NOMO-1 treated with dmso at 0.1 percent for 144 hours (cell line): Measurements from ENCODE around the gene PDZD2.
A peak's percentile ranks its signal among the peaks of the same experiment; 100 is the strongest.
"Not testable (repeated sequence)": the region's sequence is repeated elsewhere in the genome, so short reads cannot be mapped to it uniquely, and the experiment has no call there.

ENCODE experiments used
- DNase-seq: peaks from one replicate; lab custom pipeline; 2025; ENCODE audit not compliant: unreplicated experiment; lab: John Stamatoyannopoulos, UW

The PDZD2 gene

DNA sequence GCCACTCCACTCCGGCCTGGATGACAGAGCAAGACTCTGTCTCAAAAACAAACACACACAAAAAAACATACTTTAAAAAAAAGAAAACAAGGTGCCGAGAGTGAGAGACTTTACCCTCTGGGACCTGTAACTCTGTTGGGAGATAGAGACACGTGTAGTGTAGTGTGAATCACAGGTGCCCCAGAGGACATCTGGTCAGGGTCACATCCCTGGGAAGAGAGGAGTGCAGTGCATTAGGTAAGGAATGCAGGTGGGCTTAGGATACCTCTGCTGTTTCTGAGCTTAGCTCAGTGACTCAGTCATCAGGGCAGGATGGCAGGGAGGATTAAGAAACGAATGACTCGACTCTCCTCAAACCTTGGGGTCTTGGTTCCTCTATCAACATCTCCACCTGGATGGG lies 360.5 kb downstream of the PDZD2 start:
- no peak for DNase-seq

DNA sequence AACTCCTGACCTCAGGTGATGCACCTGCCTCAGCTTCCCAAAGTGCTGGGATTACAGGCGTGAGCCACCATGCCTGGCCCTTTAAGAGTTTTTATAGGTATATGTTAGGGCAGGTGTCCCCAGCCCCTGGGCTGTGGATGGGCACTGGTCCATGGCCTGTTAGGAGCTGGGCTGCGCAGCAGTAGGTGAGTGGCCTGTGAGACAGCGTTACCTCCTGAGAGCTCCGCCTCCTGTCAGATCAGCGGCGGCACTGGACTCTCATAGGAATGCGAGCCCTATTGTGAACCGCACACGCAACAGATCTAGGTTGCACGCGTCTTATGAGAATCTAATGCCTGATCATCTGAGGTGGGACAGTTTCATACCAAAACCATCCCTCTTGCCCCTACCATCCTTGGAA lies 361.8 kb downstream of the PDZD2 start:
- DNase-seq: no peak

DNA sequence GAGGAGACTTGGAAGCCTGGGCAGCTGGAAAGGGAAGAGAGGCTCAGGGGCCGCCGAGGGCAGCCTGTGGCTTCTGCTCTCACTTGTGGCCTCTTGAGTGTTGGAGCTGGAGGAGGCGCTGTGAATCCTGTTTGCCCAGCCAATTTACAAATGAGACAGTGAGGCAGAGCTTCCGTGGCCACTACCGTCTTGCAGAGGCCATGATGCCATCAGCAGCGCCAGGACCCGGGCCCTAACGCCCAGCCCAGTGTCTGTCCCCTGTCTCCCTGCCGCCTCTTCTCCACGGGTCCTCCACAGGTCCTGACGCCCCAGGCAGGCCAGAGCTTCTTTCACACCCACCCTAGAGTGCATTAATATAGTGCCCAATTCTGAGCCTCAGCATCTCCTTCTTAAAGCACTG lies 362.4 kb downstream of the PDZD2 start:
- no peak for DNase-seq

DNA sequence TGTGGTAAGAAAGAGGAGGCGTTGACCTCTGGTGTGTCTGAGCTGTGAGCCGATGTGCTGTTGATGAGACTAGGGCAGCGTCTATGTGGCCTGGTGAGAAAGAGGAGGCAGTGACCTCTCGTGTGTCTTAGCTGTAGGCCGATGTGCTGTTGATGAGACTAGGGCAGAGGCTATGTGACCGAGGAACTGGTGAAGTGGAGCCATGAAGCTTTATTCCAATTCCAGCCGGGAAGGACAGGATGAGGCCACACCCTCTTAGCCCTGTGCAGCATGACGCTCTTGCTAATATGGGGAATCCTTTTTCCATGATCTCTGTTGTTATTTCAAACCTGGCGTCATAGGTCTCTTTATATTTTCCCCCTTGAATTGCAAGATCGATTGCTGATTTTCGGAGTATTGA lies 362.8 kb downstream of the PDZD2 start:
- DNase-seq: no peak

DNA sequence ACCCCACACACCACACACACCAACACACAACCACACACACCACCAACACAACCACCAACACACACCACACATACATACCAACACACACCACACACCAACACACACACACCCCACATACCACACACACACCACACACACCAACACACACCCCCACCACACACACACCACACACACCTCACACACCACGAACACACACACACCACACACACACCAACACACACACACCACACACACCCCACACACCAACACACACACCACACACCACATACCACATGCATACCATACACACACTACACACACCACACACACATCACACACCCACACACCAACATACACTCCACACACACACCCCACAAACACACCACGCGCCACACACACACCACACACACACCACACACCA lies 363.8 kb downstream of the PDZD2 start:
- no peak for DNase-seq

DNA sequence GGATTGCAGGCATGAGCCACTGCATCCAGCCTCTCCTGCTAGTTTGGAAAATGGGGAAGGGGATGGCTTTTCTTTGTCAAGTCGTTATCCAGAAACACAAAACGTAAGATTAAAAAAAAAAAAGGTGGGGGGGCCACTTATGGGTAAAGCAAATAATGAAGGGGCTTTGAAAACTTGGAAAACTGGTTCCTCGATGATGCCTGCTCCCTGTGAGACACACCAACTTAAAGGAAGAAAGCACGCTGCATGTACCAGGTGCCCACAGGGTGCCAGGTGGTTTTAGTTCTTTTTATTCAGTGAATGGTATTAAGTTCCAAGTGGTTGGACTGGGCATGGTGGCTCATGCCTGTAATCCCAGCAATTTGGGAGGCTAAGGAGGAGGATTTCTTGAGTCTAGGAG lies 365.1 kb downstream of the PDZD2 start:
- DNase-seq: no peak

DNA sequence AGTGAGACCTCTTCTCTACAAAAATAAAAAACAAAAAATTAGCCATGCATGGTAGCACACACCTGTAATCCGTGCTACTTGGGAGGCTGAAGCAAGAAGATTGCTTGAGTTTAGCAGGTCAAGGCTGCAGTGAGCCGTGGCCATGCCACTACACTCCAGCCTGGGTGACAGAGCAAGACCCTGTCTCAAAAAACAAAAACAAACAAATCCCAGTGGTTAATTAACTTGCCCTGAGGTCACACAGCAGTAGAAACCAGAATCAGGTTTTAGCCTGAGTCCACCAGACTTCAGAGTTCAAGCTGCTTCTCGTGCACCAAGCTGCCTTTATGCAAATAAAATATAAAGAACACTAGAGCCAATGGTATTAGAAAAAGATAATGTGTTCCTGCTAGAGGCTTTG lies 365.5 kb downstream of the PDZD2 start:
- no peak for DNase-seq

DNA sequence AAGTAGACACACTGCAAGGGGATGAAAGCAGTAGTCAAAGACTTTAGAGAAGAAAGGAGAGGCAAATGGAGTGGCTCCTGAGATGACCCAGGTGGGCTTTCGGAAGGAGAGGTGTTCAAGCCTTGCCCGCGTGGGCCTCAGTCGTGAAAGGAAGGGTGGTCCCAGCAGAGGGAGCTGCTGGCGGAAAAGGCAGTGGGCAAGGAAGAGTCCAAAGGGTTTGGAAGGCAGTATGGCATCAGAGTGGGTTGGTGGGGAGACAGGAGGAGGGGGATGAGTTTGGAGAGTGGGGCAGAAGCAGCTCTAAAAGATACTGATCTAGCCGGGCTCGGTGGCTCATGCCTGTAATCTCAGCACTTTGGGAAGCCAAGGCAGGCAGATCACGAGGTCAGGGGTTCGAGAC lies 369.8 kb downstream of the PDZD2 start:
- no peak for DNase-seq

DNA sequence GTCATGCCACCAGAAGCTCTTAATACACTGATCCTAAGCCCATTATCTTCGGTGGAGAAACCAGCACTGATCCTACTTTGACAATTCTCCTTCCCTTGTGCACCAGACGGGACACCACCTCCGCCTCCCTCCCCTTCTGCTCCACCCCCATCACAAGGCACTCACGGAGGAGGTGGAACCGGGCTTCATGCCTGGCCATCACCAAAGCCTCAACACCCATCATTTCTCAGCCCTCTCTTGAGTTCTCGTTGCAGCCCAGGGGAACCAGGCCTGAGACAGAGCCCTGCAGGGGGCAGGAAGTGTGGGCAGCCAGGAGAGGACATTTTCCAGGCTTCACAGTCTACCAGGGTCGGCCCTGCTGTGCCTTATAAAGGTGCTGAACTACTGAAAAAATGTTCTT lies 374.7 kb downstream of the PDZD2 start:
- DNase-seq: no peak

DNA sequence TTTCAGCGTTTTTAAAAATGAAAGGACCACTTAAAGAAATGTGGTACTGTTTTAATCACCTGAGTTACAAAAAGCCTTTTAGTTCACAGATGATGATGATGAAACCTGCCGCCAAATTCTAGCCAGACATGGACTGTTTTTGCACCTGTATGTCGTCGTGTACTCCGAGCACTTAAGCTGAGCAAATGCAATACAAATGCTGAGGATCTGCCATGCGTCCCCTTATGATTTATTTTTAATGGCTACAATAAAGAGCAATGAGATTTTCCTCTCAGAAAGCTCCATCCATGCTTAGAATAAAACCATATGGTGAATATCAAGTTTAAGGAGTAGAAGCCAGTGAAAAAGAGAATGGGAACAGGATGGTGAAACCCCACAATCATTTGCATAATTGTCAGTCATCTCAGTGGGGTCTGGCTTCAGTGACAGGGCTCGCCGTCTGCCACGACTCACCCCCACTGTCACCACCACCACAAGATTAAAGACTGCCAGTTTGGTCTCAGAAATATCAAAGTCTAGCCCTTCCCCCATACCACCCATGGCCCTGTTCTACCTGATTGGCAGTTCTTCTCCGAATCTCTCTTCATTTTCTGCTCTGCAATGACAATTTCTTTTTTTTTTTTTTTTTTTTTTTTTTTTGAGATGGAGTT lies 375.3 kb downstream of the PDZD2 start:
- no peak for DNase-seq

DNA sequence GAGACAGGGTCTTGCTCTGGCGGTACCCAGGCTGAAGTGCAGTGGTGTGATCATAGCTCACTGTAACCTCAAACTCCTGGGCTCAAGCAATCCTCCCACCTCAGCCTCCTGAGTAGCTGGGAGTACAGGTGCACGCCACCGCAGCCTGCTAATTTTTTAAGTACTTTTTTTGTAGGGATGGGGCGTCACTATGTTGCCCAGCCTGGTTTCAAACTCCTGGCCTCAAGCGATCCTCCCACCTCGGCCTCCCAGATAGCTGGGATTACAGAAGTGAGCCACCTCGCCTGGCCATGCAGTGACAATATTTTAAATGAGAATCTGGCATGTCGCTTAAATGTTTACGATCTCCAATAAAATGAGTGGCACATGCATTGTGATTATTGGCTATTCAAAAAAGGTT lies 376.3 kb downstream of the PDZD2 start:
- DNase-seq: not testable (repeated sequence)

DNA sequence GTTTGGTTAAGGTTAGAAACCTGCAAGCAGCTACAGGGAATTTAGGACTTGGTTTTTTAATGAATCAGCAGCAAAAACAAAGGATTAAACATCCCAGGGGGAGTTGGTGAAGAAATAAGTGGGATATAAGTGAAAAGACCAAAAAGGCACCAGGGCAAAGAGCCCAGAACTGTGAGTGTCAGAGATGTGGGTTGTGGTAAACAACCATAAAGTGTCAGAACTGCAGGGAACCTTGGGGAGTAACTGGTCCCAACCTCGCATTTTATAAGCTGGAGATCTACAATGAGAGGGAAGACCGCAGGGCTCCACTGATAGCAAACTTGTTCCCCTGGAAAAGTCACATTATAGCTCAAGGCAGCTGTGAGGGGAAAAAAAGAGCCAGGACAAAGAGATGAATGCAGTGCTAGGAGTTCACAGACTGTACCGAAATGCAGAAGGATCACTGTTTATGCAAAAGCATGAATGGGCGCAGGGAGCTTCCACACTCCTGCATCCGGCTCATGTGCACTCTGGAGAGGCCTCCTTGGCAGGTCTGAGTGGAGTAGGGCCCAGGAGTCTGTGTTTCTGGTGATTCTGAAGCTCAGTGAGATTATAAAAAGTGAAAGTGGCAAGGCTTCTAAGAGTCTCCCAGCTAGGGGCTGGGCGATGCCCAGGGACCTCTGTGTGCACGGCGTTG lies 378.9 kb downstream of the PDZD2 start:
- no peak for DNase-seq

DNA sequence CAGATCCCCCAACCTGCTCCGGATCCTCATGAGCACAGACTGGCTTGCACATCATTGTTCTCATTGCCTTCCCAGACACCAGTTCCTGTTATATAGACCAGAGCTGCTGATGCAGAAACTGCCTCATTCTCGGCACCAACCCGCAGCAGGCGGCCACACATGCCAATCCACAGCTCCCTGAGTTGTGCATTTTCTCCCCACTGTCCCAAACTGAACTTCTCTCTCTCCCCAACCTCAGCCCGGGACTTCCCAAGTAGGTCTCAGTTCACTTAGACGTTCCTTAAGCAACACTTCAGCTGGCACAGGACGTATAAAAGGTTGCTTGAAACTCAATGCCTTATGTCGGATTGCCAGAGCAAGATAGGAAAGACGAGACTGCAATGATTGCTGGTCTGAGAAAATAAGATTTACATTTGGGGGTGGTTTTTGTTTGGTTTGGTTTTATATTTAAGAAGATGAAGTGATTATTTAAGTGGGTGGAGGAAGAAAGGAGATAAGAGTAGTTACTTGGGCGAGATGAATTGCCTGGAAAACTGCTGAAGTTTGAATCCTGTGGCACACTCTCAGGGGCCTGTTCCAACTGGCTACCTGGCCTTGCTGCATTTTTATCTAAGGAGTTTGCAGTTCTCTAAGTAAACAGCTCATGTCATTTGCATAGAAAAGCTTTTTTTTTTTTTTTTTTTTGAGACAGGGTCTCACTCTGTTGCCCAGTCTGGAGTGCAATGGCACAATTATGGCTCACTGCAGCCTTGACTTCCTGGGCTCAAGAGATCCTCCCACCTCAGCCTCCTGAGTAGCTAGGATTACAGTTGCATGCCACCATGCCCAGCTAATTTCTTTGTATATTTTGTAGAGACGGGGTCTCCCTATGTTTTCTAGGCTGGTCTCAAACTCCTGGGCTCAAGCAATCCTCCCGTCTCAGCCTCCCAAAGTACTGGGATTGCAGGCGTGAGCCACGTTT lies 379.8 kb downstream of the PDZD2 start:
- no peak for DNase-seq

DNA sequence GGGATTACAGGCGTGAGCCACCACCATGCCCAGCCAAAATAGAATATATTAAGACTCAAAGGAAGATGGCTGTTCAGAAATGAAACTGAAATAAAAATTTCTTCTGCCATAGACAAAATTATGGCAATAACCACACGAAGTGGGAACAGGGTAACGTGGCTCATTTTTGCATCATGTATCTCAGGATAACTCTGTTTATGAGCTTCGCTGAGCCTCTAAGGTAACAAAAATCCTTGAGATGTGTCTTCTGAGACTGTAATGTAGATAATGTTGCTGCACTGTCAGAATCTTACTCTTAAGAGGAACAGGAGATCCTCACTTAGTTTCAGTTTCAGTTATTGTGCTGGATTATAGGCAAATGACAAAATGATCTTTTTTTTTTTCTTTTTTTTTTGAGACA lies 381.3 kb downstream of the PDZD2 start:
- no peak for DNase-seq

DNA sequence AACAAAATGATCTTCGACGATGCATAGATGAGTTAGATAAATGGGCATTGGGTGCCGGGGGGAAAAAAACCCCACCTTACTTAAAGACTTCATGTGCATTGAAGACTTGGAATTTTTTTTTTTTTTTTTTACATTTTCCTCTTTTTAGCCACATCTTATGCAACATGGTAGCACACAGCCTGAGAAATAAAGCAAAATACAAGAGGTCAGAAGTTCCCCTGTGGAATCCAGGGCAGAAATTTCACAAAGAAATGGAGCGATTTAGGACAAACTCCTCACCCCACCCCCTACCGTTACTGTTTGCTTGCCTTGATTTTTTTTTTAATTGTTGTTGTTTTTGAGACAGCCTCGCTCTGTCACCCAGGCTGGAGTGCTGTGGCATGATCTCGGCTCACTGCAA lies 382.0 kb downstream of the PDZD2 start:
- no peak for DNase-seq

DNA sequence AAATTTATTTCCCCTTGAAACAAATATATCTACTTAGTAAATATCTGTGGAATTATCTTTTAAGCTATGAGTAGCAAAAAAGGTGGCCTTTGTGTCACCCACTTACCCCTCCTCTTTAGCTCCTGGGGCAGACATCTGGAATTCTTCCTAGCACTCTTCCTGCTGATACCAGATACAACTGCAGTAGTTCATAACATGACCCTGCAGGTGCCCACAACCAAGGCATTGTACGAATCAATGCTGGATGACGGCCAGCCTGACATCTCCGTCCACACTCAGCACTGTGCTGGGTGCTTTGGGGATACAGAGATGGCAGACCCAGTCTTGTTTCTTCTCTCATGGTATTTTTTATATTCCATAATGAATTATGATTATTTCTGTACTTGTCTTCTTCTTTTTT lies 382.8 kb downstream of the PDZD2 start:
- DNase-seq: no peak

DNA sequence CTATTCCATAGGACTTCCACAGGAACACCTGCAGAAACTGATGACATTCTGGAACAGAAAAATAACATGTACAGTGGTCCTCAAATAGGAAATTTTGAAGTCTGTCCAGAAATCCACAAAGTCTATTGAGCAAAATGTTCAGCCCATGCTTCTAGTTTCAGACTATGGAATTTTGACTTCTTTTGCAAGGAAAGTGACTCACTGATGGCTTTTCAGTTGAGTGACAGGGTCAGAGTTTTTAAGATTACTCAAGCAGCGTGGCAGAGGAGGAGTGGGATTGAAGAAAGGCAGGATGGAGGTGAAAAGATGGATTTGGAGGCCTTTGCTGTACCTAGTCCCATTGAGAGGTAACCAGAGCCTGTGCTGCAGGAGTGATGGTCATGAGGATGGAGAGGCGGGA lies 383.7 kb downstream of the PDZD2 start:
- no peak for DNase-seq

DNA sequence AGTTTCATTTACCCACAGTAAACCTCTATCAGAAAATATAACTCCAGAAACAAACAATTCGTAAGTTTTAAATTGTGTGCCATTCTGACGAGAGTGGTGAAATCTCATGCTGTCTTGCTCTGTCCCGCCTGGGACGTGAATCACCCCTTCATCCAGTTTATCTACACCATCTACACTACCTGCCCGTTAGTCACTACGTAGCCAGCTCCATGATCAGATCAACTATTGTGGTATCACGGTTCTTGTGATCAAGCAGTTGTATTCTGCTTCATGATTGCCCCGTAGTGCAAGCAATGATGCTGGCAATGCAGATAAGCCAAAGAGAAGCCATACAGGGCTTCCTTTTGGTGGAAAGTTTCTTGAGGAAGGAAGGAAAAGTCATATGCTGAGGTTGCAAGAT lies 384.9 kb downstream of the PDZD2 start:
- no peak for DNase-seq

DNA sequence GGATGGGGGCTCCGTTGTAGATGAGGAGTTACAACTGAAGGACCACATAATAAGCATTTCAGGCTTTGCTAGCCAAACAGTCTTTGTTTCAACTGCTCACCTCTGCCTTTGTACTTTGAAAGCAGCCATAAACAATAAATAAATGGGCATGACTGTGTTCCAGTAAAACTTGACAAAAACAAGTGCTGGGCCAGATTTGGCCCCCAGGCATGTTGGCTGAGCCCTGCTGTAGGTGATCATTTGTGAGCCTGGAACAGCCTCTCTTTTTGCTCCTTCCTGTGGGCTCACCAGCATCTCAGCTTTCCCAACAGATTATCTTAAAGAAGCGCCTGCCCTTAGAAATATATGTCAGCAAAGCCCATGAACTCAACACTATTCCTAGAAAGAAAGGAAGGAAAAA lies 385.8 kb downstream of the PDZD2 start:
- no peak for DNase-seq

DNA sequence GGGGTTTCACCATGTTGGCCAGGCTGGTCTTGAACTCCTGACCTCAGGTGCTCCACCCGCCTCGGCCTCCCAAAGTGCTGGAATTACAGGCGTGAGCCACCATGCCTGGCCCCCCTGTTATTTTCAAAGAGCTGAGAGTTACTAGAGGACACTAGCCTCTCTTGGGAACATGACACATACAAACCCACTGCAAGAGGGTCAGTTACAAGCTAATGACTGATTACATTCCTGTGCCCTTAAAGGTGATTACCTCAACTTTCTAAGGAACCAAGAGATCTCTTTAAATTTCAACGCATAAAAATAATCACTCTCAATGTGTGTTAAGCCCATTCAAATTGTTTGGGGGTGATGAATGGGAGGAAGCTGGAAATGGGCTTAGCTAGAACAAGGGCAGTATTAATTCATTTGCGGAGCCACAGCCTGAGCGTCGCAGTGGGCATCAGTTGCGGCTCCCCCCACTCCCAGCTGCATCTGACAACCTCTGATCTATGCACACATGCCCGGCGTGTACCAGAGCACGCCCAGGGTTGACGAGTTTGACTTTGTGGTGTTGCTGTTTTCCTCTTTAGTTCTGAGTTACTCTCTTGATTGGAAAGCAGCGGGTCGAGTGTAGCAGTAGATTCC lies 388.3 kb downstream of the PDZD2 start:
- no peak for DNase-seq

DNA sequence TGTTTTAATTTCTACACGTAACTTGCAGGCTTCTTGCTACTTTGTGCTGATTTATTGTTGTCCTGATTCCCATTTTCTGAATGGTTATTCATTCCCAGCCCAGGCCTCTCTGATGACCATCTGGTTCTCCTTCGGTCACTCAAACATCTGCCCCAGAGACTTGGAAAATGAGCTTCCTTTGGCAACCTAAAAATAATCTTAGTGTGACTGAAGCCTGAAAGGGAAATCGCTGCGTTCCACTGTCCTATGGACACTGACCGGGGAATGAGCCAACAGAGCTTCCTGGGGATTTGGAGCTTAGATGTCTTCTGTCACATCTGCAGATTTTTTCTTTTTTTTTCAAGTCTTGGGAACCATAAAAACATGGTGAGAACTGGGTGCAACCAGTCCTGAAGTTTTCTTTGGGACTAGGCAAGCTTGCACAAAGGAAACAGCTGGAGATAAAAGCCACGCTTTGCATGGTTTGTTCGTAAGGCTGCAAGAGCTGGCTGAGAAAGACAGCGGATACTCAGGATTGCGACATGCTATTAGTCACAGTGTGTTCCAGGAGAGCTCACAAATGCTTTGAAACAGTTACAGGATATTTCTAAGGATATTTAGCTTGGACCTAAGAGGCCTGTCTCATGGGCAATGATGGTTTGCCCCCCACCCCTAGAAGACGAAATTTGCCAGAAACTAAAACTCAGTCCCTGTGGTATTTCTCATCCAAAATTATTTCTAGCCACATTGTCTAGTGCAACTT lies 389.0 kb downstream of the PDZD2 start:
- DNase-seq: peak; percentile 91
